ENCODE results near the gene ALK.

- TF ChIP-seq NKRF (conservative IDR thresholded peaks at IDR 0.05) (no peak), MLLT1 (IDR thresholded peaks at IDR 0.05) (no peak), ZNF24 (IDR thresholded peaks at IDR 0.05) (no peak), IRF4 (IDR thresholded peaks at IDR 0.05; ENCODE audit: low read depth, low read length) (no peak), E2F8 (IDR thresholded peaks at IDR 0.05; ENCODE audit: low read depth, partially characterized antibody) (no peak), CHD4 (IDR thresholded peaks at IDR 0.05) (no peak), NFYA (IDR thresholded peaks at IDR 0.05; ENCODE audit: borderline replicate concordance, low read depth, low read length) (no peak)
Observed at GRCh38 chr2:29233428-29233827, 688.0 kb downstream of the ALK start.

Measured in GM12878 (cell line).